Ovary (tissue), 3 donors: ENCODE measurements around the gene CTPS2.

Source experiments
- POLR2A ChIP-seq: fragments of 450-650 bp; IDR thresholded peaks from one replicate; pipeline ENCODE4 v1.6.1; 2017; ENCODE audit warnings: antibody characterized with exemption, mild to moderate bottlenecking, moderate library complexity
- TF ChIP-seq, protein P1 (sequence below), 3 donors: fragments of 450-650 bp in 2 of 3; fragments of 200-600 bp in 1 of 3; IDR thresholded peaks; one replicate each; pipeline versions ENCODE4 v1.5.1 to v1.8.0; 2016 to 2022; ENCODE audit warnings: antibody characterized with exemption in 3 of 3, mild to moderate bottlenecking in 1 of 3
- donor health status: DM: no; HTN: no; CAD: no.

DNA sequence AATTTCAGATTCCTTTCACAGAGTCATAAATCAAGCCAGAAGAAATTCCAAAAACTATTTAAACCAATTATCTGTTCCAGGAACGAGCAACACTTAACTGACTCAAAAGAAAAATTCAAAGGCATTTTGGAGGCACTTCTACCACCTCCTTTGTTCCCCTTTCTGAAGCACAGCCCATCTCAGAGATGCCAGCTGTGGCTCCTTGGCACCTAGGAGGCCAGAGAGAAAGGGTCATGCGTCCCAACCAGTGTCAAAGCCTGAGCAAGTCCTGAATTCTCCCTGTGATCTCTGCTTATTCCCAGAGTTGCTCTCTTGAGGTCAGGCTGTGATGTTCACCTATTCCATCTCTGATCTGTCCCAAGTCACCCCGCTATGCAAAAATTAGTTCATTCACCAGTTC lies 167.5 kb downstream of the CTPS2 start:
- TF ChIP-seq, protein P1, sequence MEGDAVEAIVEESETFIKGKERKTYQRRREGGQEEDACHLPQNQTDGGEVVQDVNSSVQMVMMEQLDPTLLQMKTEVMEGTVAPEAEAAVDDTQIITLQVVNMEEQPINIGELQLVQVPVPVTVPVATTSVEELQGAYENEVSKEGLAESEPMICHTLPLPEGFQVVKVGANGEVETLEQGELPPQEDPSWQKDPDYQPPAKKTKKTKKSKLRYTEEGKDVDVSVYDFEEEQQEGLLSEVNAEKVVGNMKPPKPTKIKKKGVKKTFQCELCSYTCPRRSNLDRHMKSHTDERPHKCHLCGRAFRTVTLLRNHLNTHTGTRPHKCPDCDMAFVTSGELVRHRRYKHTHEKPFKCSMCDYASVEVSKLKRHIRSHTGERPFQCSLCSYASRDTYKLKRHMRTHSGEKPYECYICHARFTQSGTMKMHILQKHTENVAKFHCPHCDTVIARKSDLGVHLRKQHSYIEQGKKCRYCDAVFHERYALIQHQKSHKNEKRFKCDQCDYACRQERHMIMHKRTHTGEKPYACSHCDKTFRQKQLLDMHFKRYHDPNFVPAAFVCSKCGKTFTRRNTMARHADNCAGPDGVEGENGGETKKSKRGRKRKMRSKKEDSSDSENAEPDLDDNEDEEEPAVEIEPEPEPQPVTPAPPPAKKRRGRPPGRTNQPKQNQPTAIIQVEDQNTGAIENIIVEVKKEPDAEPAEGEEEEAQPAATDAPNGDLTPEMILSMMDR (IDR thresholded peaks at IDR 0.05) = no peak
- no peak for TF ChIP-seq POLR2A
